ENCODE results near the gene OSBPL1A.

The OSBPL1A gene

GRCh38 chr18:24195296-24196053 lies 202.1 kb downstream of the OSBPL1A start:
- Mint-ChIP-seq H3K4me1 (ENCODE audit: low read depth) (no peaks in the 10 kb centered on the region), H3K27ac (no peak overlapping the region)

GRCh38 chr18:24190590-24190989 lies 207.0 kb downstream of the OSBPL1A start:
- no peaks in the 10 kb centered on the region for H3K9me3 Mint-ChIP-seq
- H3K27ac Mint-ChIP-seq = no peak overlapping the region
- no peaks in the 10 kb centered on the region for H3K36me3 Mint-ChIP-seq (ENCODE audit: low read depth)
- no peak for DNase-seq
- no peak overlapping the region for H3K4me3 Mint-ChIP-seq
- H3K27me3 Mint-ChIP-seq = peaks cover 11% of the 10 kb centered on the region
- no peaks in the 10 kb centered on the region for H3K4me1 Mint-ChIP-seq (ENCODE audit: low read depth)

More at GRCh38 chr18:24195296-24196053, 202.1 kb downstream of the OSBPL1A start:
- H3K27me3 Mint-ChIP-seq = peaks cover 3% of the 10 kb centered on the region
- H3K9me3 Mint-ChIP-seq = no peaks in the 10 kb centered on the region
- H3K36me3 Mint-ChIP-seq (ENCODE audit: low read depth) = no peaks in the 10 kb centered on the region
- DNase-seq = no peak
- H3K4me3 Mint-ChIP-seq = no peak overlapping the region

- peaks cover 14% of the 10 kb centered on the region for H3K27me3 Mint-ChIP-seq
- H3K27ac Mint-ChIP-seq = no peak overlapping the region
- no peaks in the 10 kb centered on the region for H3K4me1 Mint-ChIP-seq (ENCODE audit: low read depth)
- no peak for DNase-seq
- no peak overlapping the region for H3K4me3 Mint-ChIP-seq
- H3K36me3 Mint-ChIP-seq (ENCODE audit: low read depth) = no peaks in the 10 kb centered on the region
- H3K9me3 Mint-ChIP-seq = no peaks in the 10 kb centered on the region
Measured at GRCh38 chr18:24189664-24190346, 207.8 kb downstream of the OSBPL1A start.

GRCh38 chr18:24189007-24189528 lies 208.6 kb downstream of the OSBPL1A start:
- no peak overlapping the region for H3K27ac Mint-ChIP-seq
- peaks cover 18% of the 10 kb centered on the region for H3K27me3 Mint-ChIP-seq
- H3K36me3 Mint-ChIP-seq (ENCODE audit: low read depth) = no peaks in the 10 kb centered on the region
- no peak for DNase-seq
- H3K4me1 Mint-ChIP-seq (ENCODE audit: low read depth) = no peaks in the 10 kb centered on the region
- H3K4me3 Mint-ChIP-seq = no peak overlapping the region
- H3K9me3 Mint-ChIP-seq = no peaks in the 10 kb centered on the region

GRCh38 chr18:24188120-24188519 lies 209.5 kb downstream of the OSBPL1A start:
- H3K9me3 Mint-ChIP-seq = no peaks in the 10 kb centered on the region
- no peak overlapping the region for H3K4me3 Mint-ChIP-seq
- peaks cover 18% of the 10 kb centered on the region for H3K27me3 Mint-ChIP-seq
- no peaks in the 10 kb centered on the region for H3K36me3 Mint-ChIP-seq (ENCODE audit: low read depth)
- H3K27ac Mint-ChIP-seq = no peak overlapping the region
- no peak for DNase-seq
- no peaks in the 10 kb centered on the region for H3K4me1 Mint-ChIP-seq (ENCODE audit: low read depth)

GRCh38 chr18:24187689-24188088 lies 209.9 kb downstream of the OSBPL1A start:
- Mint-ChIP-seq H3K4me1 (ENCODE audit: low read depth) (no peaks in the 10 kb centered on the region), H3K27ac (no peak overlapping the region), H3K36me3 (ENCODE audit: low read depth) (no peaks in the 10 kb centered on the region), H3K27me3 (peaks cover 18% of the 10 kb centered on the region), H3K9me3 (no peaks in the 10 kb centered on the region), H3K4me3 (no peak overlapping the region)
- no peak for DNase-seq

GRCh38 chr18:24187049-24187448 lies 210.6 kb downstream of the OSBPL1A start:
- Mint-ChIP-seq H3K27ac (no peak overlapping the region), H3K4me1 (ENCODE audit: low read depth) (no peaks in the 10 kb centered on the region), H3K4me3 (no peak overlapping the region), H3K9me3 (no peaks in the 10 kb centered on the region), H3K36me3 (ENCODE audit: low read depth) (no peaks in the 10 kb centered on the region), H3K27me3 (peaks cover 17% of the 10 kb centered on the region)
- DNase-seq = no peak

- Mint-ChIP-seq H3K36me3 (ENCODE audit: low read depth) (no peaks in the 10 kb centered on the region), H3K4me1 (ENCODE audit: low read depth) (peaks cover 1% of the 10 kb centered on the region), H3K9me3 (no peaks in the 10 kb centered on the region)
Measured at GRCh38 chr18:24185805-24186204, 211.8 kb downstream of the OSBPL1A start.

GRCh38 chr18:24181806-24182205 lies 215.8 kb downstream of the OSBPL1A start:
- no peaks in the 10 kb centered on the region for H3K36me3 Mint-ChIP-seq (ENCODE audit: low read depth)
- H3K9me3 Mint-ChIP-seq = no peaks in the 10 kb centered on the region
- H3K27me3 Mint-ChIP-seq = peaks cover 7% of the 10 kb centered on the region
- H3K27ac Mint-ChIP-seq = no peak overlapping the region
- no peak for DNase-seq
- peaks cover 1% of the 10 kb centered on the region for H3K4me1 Mint-ChIP-seq (ENCODE audit: low read depth)
- H3K4me3 Mint-ChIP-seq = no peak overlapping the region

More at GRCh38 chr18:24185805-24186204, 211.8 kb downstream of the OSBPL1A start:
- no peak for DNase-seq
- no peak overlapping the region for H3K4me3 Mint-ChIP-seq
- peaks cover 15% of the 10 kb centered on the region for H3K27me3 Mint-ChIP-seq
- no peak overlapping the region for H3K27ac Mint-ChIP-seq

- Mint-ChIP-seq H3K27me3 (peaks cover 6% of the 10 kb centered on the region), H3K4me1 (ENCODE audit: low read depth) (peaks cover 1% of the 10 kb centered on the region), H3K36me3 (ENCODE audit: low read depth) (no peaks in the 10 kb centered on the region), H3K9me3 (no peaks in the 10 kb centered on the region), H3K4me3 (no peak overlapping the region), H3K27ac (no peak overlapping the region)
- DNase-seq = no peak
Measured at GRCh38 chr18:24180048-24180447, 217.6 kb downstream of the OSBPL1A start.

- DNase-seq = no peak
- Mint-ChIP-seq H3K27ac (no peak overlapping the region), H3K9me3 (no peaks in the 10 kb centered on the region), H3K4me1 (ENCODE audit: low read depth) (peaks cover 6% of the 10 kb centered on the region), H3K4me3 (no peak overlapping the region), H3K36me3 (ENCODE audit: low read depth) (no peaks in the 10 kb centered on the region), H3K27me3 (peaks cover 2% of the 10 kb centered on the region)
Measured at GRCh38 chr18:24177499-24178133, 220.0 kb downstream of the OSBPL1A start.

- no peaks in the 10 kb centered on the region for H3K9me3 Mint-ChIP-seq
- no peak overlapping the region for H3K27ac Mint-ChIP-seq
- peak; percentile 48 for DNase-seq
- peaks cover 2% of the 10 kb centered on the region for H3K27me3 Mint-ChIP-seq
- no peak overlapping the region for H3K4me3 Mint-ChIP-seq
- H3K36me3 Mint-ChIP-seq (ENCODE audit: low read depth) = no peaks in the 10 kb centered on the region
- H3K4me1 Mint-ChIP-seq (ENCODE audit: low read depth) = peaks cover 6% of the 10 kb centered on the region
Measured at GRCh38 chr18:24176727-24177416, 220.8 kb downstream of the OSBPL1A start.

- Mint-ChIP-seq H3K36me3 (ENCODE audit: low read depth) (no peaks in the 10 kb centered on the region), H3K27ac (no peak overlapping the region), H3K9me3 (no peaks in the 10 kb centered on the region), H3K4me1 (ENCODE audit: low read depth) (peaks cover 5% of the 10 kb centered on the region), H3K4me3 (no peak overlapping the region), H3K27me3 (peaks cover 2% of the 10 kb centered on the region)
- no peak for DNase-seq
Measured at GRCh38 chr18:24173997-24174396, 223.6 kb downstream of the OSBPL1A start.

GRCh38 chr18:24170360-24170759 lies 227.3 kb downstream of the OSBPL1A start:
- no peaks in the 10 kb centered on the region for H3K9me3 Mint-ChIP-seq
- H3K27me3 Mint-ChIP-seq = peaks cover 2% of the 10 kb centered on the region
- no peak overlapping the region for H3K27ac Mint-ChIP-seq
- no peaks in the 10 kb centered on the region for H3K36me3 Mint-ChIP-seq (ENCODE audit: low read depth)
- no peak for DNase-seq
- H3K4me3 Mint-ChIP-seq = no peak overlapping the region
- H3K4me1 Mint-ChIP-seq (ENCODE audit: low read depth) = peaks cover 5% of the 10 kb centered on the region

Data from activated T-cell treated with anti-CD3 and anti-CD28 coated beads, Interleukin-2, amount 50 U/mL, for 24 hours (primary cell).